ENCODE measurements around the gene MTHFD1L. TPM values are rescaled to one million over a fixed set of nuclear protein-coding genes. Genes with fewer than 3 reads are reported as not detected.

The MTHFD1L gene
- total and polyA plus RNA-seq, 4 donors, result 7.6 to 34.9 (median 11.0) TPM

GRCh38 chr6:150931405-150931804, 65.9 kb downstream of the MTHFD1L start:
- Histone ChIP-seq H3K27me3 (ENCODE audit: control insufficient read depth in 3 of 3, insufficient read depth in 3 of 3, low read length in 2 of 3) (no peaks in the 10 kb centered on the region), H3K9me3 (ENCODE audit: control insufficient read depth in 4 of 4, insufficient read depth in 3 of 4, low read length in 3 of 4) (no peaks in the 10 kb centered on the region), H3K9ac (ENCODE audit: insufficient read depth in 1 of 2, low read length in 2 of 2) (no peak overlapping the region), H3K36me3 (ENCODE audit: control insufficient read depth in 4 of 4, insufficient read depth in 4 of 4, low read length in 4 of 4) (peaks cover 0 to 3% (median 1%) of the 10 kb centered on the region in 4 donors), H3K4me1 (ENCODE audit: control insufficient read depth in 5 of 5, insufficient read depth in 5 of 5, low read length in 5 of 5) (peaks cover 0 to under 1% (median 0%) of the 10 kb centered on the region in 5 donors), H3K27ac (ENCODE audit: low read depth in 1 of 2, low read length in 1 of 2) (no peak overlapping the region), H3K4me3 (no peak overlapping the region)
- DNase-seq (no peak), ATAC-seq (ENCODE audit: insufficient read depth, low FRiP score) (no peak)
- 73 to 91% methylated on average over 1 of the region's 1 CpG for WGBS, 2 donors
- no peak for TF ChIP-seq CTCF (IDR thresholded peaks at IDR 0.05; ENCODE audit: control extremely low read depth, extremely low read depth)

- peaks cover 0 to 14% (median 0%) of the 10 kb centered on the region in 5 donors for H3K4me1 ChIP-seq (ENCODE audit: control insufficient read depth in 5 of 5, insufficient read depth in 5 of 5, low read length in 5 of 5)
- H3K9ac ChIP-seq (ENCODE audit: insufficient read depth in 1 of 2, low read length in 2 of 2), result no peak overlapping the region
- H3K27ac ChIP-seq (ENCODE audit: low read depth in 1 of 2, low read length in 1 of 2), result no peak overlapping the region
- peaks cover 0 to 4% (median 1%) of the 10 kb centered on the region in 4 donors for H3K36me3 ChIP-seq (ENCODE audit: control insufficient read depth in 4 of 4, insufficient read depth in 4 of 4, low read length in 4 of 4)
- H3K9me3 ChIP-seq (ENCODE audit: control insufficient read depth in 4 of 4, insufficient read depth in 3 of 4, low read length in 3 of 4), result no peaks in the 10 kb centered on the region
- WGBS, 2 donors, result 82 to 95% methylated on average over 3 of the region's 3 CpGs
- no peak overlapping the region for H3K4me3 ChIP-seq
- no peak for DNase-seq
- no peak for ATAC-seq (ENCODE audit: insufficient read depth, low FRiP score)
- no peak for TF ChIP-seq CTCF (IDR thresholded peaks at IDR 0.05; ENCODE audit: control extremely low read depth, extremely low read depth)
- no peaks in the 10 kb centered on the region for H3K27me3 ChIP-seq (ENCODE audit: control insufficient read depth in 3 of 3, insufficient read depth in 3 of 3, low read length in 2 of 3)
These were observed 67.5 kb downstream of the MTHFD1L start for GRCh38 chr6:150932996-150933395.

GRCh38 chr6:150934380-150934779, 68.9 kb downstream of the MTHFD1L start:
- 95 to 96% methylated on average over 4 of the region's 4 CpGs for WGBS, 2 donors
- no peak for TF ChIP-seq CTCF (IDR thresholded peaks at IDR 0.05; ENCODE audit: control extremely low read depth, extremely low read depth)
- H3K4me1 ChIP-seq (ENCODE audit: control insufficient read depth in 5 of 5, insufficient read depth in 5 of 5, low read length in 5 of 5), result peaks cover 0 to 14% (median 0%) of the 10 kb centered on the region in 5 donors
- H3K9me3 ChIP-seq (ENCODE audit: control insufficient read depth in 4 of 4, insufficient read depth in 3 of 4, low read length in 3 of 4), result peaks cover 0 to 2% (median 0%) of the 10 kb centered on the region in 4 donors
- no peaks in the 10 kb centered on the region for H3K27me3 ChIP-seq (ENCODE audit: control insufficient read depth in 3 of 3, insufficient read depth in 3 of 3, low read length in 2 of 3)
- H3K27ac ChIP-seq (ENCODE audit: low read depth in 1 of 2, low read length in 1 of 2), result no peak overlapping the region
- DNase-seq (no peak), ATAC-seq (ENCODE audit: insufficient read depth, low FRiP score) (no peak)
- H3K4me3 ChIP-seq, result no peak overlapping the region
- no peak overlapping the region for H3K9ac ChIP-seq (ENCODE audit: insufficient read depth in 1 of 2, low read length in 2 of 2)
- H3K36me3 ChIP-seq (ENCODE audit: control insufficient read depth in 4 of 4, insufficient read depth in 4 of 4, low read length in 4 of 4), result peaks cover 0 to 10% (median 1%) of the 10 kb centered on the region in 4 donors

GRCh38 chr6:150936021-150936555, 70.6 kb downstream of the MTHFD1L start:
- peaks cover 0 to 2% (median 0%) of the 10 kb centered on the region in 4 donors for H3K9me3 ChIP-seq (ENCODE audit: control insufficient read depth in 4 of 4, insufficient read depth in 3 of 4, low read length in 3 of 4)
- DNase-seq, result no peak

More at GRCh38 chr6:150936021-150936555, 70.6 kb downstream of the MTHFD1L start:
- H3K4me1 ChIP-seq (ENCODE audit: control insufficient read depth in 5 of 5, insufficient read depth in 5 of 5, low read length in 5 of 5), result peaks cover 0 to 14% (median 0%) of the 10 kb centered on the region in 5 donors
- H3K4me3 ChIP-seq, result no peak overlapping the region
- WGBS, 2 donors, result 97 to 100% methylated on average over 2 of the region's 2 CpGs
- no peak overlapping the region for H3K27ac ChIP-seq (ENCODE audit: low read depth in 1 of 2, low read length in 1 of 2)
- no peaks in the 10 kb centered on the region for H3K27me3 ChIP-seq (ENCODE audit: control insufficient read depth in 3 of 3, insufficient read depth in 3 of 3, low read length in 2 of 3)
- no peak overlapping the region for H3K9ac ChIP-seq (ENCODE audit: insufficient read depth in 1 of 2, low read length in 2 of 2)
- ATAC-seq (ENCODE audit: insufficient read depth, low FRiP score), result no peak
- peaks cover 0 to 10% (median 1%) of the 10 kb centered on the region in 4 donors for H3K36me3 ChIP-seq (ENCODE audit: control insufficient read depth in 4 of 4, insufficient read depth in 4 of 4, low read length in 4 of 4)
- no peak for TF ChIP-seq CTCF (IDR thresholded peaks at IDR 0.05; ENCODE audit: control extremely low read depth, extremely low read depth)
